Measurements from ENCODE around the gene CNGA4.

CNGA4 gene, protein sequence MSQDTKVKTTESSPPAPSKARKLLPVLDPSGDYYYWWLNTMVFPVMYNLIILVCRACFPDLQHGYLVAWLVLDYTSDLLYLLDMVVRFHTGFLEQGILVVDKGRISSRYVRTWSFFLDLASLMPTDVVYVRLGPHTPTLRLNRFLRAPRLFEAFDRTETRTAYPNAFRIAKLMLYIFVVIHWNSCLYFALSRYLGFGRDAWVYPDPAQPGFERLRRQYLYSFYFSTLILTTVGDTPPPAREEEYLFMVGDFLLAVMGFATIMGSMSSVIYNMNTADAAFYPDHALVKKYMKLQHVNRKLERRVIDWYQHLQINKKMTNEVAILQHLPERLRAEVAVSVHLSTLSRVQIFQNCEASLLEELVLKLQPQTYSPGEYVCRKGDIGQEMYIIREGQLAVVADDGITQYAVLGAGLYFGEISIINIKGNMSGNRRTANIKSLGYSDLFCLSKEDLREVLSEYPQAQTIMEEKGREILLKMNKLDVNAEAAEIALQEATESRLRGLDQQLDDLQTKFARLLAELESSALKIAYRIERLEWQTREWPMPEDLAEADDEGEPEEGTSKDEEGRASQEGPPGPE

DNA sequence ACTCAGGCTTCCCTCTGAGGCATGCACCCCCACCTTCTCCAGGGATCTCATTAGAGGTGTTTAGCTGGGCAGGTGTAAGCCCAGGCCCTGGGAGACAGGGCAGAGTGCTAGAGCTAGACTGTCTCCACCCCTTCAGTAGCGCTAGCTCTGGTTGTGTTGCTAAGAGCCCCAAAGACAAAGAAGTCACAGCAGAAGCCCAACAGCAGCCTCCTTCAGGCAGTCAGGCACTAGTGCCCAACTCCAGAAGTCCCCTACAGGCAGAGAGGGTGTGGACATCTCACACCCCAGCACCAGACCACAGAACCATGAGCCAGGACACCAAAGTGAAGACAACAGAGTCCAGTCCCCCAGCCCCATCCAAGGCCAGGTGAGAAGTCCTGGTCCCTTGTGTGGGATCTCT lies at the start of gene CNGA4:
TSS of gene CNGA4 (plus strand) at position 188 of the 400 bp plus-strand sequence. CDS start at position 306, 118 bp downstream.
- DNase-seq = no peak

- no peak for DNase-seq
Measured at GRCh38 chr11:6191742-6192141, 47.1 kb upstream of the CNGA4 start.

- DNase-seq = no peak
Measured at GRCh38 chr11:6194065-6194581, 44.8 kb upstream of the CNGA4 start.

- no peak for DNase-seq
Measured at GRCh38 chr11:6196396-6196795, 42.5 kb upstream of the CNGA4 start.

- DNase-seq = no peak
Measured at GRCh38 chr11:6197466-6198200, 41.3 kb upstream of the CNGA4 start.

DNA sequence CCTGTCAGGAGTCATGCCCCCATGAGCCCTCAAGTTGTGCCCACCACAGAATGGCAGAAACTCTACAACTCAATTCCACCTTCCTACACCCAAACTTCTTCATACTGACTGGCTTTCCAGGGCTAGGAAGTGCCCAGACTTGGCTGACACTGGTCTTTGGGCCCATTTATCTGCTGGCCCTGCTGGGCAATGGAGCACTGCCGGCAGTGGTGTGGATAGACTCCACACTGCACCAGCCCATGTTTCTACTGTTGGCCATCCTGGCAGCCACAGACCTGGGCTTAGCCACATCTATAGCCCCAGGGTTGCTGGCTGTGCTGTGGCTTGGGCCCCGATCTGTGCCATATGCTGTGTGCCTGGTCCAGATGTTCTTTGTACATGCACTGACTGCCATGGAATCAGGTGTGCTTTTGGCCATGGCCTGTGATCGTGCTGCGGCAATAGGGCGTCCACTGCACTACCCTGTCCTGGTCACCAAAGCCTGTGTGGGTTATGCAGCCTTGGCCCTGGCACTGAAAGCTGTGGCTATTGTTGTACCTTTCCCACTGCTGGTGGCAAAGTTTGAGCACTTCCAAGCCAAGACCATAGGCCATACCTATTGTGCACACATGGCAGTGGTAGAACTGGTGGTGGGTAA lies 39.6 kb upstream of the CNGA4 start, which contains the start of gene OR52W1:
TSS of gene OR52W1 (plus strand) at position 51 of the 637 bp plus-strand sequence. CDS start at position 51, 0 bp downstream.
- DNase-seq = no peak

DNA sequence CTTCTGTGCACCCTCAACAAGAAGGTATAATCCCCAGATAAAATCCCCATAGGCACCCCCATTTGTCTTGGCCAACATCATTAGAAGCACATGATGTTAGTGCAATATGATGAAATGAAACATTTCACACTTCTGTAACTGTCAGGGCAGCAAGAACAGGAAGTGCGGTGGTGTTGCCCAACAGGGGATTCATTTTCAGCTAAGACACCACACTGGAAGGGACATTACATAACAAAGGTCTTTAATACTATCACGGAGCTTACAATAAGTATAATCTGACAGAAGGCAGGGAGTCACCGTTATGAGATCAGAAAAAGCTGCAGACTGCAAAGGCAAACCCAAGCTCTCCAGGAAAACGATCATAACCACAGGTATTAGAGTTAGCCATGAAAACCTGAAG lies 37.9 kb upstream of the CNGA4 start:
- DNase-seq = no peak

GRCh38 chr11:6201481-6201880 lies 37.4 kb upstream of the CNGA4 start:
- DNase-seq = no peak

- no peak for DNase-seq
Measured at GRCh38 chr11:6202041-6202440, 36.8 kb upstream of the CNGA4 start.

DNA sequence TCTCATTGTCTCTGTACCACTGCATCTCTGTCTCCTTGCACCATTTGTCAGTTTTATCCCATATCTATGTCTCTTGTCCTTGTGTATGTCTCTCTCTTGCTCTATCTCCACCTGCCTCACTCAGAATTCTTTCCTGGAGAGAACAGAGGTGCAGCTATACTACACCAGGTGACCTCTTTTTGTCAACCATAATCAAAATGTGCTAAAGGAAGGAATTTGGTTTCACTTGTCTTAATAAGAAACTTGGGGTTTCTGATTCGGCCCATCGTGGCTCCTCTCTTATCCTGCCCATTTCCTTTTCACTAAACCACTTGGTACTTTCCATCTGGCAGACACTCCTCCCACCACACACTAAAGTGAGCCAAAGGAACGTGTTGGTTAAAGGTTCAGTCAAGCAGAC lies 35.6 kb upstream of the CNGA4 start:
- no peak for DNase-seq

DNA sequence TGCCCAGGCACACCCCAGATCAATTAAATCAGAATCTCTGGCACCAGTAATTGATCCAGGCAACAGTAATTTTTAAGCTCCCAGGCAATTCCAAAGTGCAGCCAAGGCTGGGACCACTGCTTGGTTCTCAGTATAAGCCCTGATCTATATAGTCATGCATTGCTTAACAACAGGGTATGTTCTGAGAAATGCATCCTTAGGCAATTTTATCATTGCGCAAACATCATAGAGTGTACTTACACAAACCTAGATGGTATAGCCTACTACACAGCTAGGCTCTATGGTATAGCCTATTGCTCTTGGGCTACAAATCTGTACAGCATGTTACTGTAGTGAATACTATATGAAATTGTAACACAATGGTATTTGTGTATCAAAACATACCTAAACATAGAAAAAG lies 34.2 kb upstream of the CNGA4 start:
- DNase-seq = no peak

- DNase-seq = no peak
Measured at GRCh38 chr11:6205366-6205765, 33.5 kb upstream of the CNGA4 start, which contains the start of gene C11orf42. C11orf42 (plus strand) TSS chr11:6205557; CDS start chr11:6205616, 59 bp downstream.

GRCh38 chr11:6206456-6207180 lies 32.3 kb upstream of the CNGA4 start:
- DNase-seq = no peak

GRCh38 chr11:6209801-6210200 lies 29.1 kb upstream of the CNGA4 start:
- no peak for DNase-seq

- no peak for DNase-seq
Measured at GRCh38 chr11:6210274-6210955, 28.5 kb upstream of the CNGA4 start.

DNA sequence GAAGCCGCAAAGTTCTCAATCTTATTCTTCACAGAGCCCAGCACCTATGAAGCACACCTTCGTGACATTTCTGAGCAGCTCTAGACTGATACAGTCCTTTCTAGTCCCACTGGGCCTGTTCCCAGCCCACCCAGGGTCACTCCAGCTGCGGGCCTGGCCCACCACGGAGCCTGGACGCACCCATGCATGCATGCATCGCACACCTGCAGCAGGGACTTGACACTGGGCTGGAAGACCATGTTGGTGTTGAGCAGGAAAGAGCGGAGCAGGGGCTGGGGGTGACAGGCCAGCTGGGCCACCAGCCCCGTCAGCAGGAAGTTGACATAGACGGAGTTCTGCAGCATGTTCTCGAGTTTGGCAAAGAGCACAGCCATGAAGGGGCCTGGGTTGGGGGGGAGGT lies 24.4 kb upstream of the CNGA4 start:
- no peak for DNase-seq

DNA sequence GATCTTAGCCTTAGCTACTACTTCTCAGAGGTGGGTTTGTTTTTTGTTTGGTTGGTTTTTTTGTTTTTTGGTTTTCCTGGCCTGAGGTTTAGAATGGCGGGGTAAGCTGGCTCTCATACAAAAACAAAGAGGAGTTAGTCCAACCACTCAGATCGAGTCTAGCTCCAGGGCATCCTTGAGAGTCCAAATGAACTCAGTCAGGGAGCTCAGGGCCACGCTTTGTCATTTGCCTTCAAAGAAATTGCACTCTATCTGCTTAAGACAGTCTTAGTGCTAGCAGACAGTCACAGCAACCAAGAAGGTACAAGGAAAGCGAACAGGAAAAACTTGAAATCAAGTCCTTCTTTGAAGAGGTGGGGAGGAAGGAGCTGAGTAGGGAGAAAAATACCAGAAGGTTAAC lies 22.4 kb upstream of the CNGA4 start:
- DNase-seq = no peak

DNA sequence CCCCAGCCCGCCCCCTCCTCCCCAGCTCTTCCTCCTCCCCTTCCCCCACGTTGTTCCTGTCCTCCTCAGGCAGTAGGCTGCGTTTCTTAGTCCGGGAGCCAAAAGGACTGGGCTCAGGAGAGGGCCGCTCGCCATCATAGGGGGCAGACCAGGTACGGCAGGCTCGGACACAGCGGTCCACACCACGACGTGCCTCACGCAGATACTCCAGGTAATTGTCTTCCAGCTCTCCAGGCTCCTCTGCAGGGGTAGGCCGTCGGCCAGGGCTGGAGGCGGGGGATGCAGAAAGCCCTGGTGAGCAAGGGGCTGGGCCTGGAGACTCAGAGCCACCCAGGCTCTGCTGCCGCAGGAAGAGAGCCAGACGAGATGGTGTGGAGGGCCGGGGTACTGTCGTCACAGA lies 21.2 kb upstream of the CNGA4 start:
- DNase-seq = no peak

- no peak for DNase-seq
Measured at GRCh38 chr11:6219359-6219758, 19.5 kb upstream of the CNGA4 start.

DNA sequence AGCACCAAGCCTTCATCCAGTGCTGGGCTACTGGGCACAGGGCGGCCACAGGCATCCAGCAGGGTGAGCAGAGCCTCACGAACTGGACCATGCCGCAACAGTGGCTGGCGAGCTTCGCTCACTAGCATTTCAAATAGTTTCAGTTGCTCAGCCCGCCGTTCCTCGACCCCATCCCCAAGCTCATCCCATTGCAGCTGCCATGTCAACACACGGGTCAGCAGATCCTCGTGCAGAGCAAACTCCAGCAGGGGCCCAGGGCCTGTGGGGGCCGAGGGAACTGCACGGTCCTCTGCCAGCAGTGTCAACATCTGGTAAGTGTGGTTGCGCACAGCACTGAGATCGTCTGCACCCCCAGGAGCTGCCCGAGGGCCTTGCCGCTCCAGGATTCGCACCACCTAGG lies 15.0 kb upstream of the CNGA4 start:
- no peak for DNase-seq

DNA sequence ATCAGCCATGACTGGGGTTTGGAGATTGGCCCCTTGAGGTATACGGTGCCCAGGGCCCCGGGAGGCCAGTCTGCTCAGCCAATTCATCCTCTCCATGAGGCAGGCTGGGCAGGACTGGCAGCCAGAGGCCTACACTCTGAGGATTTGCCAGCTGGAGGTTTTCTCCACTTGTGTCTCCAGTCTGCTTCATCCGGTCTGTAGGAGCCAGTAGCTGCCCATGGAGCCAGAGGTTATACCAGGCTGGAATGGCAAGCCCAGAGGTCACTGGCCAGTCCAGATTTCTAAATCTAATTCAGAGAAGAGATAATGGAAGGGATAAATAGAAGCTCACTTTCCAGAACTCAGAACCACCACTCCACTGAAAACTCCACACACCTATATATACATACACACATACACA lies 14.5 kb upstream of the CNGA4 start:
- DNase-seq = no peak

DNA sequence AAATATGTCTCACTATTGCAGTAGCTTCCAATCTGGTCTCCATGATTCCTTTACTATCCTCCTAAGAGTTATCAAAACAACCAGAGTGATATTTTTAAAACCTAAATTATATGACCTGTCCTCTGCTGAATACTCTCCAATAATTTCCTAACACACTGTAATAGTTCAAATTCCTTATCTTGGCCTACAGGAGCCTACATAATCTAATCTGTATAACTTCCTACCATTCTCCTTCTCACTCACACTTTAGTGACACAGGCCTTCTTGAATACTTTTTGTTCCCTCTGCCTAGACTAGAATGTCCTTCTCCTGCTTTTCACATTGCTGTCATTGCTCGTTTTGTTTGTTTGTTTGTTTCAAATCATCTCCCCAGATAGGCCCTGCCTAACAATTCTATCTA lies 13.9 kb upstream of the CNGA4 start:
- no peak for DNase-seq

Measured in NCI-H748 treated with DMSO at 0.1 percent for 48 hours (cell line).